C4-2B (cell line): ENCODE measurements around the gene NFATC2.

Source experiments
- H3K27ac ChIP-seq: fragments of 450-650 bp; 2 replicates; pipeline ENCODE4 v1.5.1; 2017
- ZFX ChIP-seq: fragments of 450-650 bp; IDR thresholded peaks from 2 replicates; pipeline ENCODE4 v1.6.1; 2017
- TF ChIP-seq, protein P1 (sequence below): fragments of 450-650 bp; conservative IDR thresholded peaks from 2 replicates; pipeline ENCODE4 v1.5.1; 2017; ENCODE audit warnings: mild to moderate bottlenecking

Gene NFATC2

GRCh38 chr20:51385646-51386530 is 156.6 kb downstream of the NFATC2 start:
- TF ChIP-seq ZFX: no peak
- TF ChIP-seq, protein P1, sequence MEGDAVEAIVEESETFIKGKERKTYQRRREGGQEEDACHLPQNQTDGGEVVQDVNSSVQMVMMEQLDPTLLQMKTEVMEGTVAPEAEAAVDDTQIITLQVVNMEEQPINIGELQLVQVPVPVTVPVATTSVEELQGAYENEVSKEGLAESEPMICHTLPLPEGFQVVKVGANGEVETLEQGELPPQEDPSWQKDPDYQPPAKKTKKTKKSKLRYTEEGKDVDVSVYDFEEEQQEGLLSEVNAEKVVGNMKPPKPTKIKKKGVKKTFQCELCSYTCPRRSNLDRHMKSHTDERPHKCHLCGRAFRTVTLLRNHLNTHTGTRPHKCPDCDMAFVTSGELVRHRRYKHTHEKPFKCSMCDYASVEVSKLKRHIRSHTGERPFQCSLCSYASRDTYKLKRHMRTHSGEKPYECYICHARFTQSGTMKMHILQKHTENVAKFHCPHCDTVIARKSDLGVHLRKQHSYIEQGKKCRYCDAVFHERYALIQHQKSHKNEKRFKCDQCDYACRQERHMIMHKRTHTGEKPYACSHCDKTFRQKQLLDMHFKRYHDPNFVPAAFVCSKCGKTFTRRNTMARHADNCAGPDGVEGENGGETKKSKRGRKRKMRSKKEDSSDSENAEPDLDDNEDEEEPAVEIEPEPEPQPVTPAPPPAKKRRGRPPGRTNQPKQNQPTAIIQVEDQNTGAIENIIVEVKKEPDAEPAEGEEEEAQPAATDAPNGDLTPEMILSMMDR: peak; percentile 60
- H3K27ac ChIP-seq: no peak overlapping the region

DNA sequence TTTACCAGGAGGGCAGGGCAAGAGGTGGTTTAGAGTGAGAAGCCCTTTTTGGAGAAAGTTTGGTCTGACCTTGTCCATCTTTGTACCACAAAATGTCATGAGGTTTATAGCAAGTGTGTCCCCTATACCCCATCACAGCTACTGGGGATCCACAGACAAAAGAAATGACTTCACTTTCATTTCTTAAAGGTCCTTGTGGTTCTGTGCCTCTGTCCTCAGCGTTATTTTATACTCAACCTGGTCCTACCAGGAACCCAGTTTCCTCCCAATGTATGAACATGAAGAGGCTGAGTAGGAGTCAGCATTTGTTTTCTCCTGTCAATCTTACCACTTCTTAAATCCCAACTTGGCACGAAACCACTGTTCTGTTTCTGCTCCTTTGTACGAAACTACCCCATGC is 157.6 kb downstream of the NFATC2 start:
- H3K27ac ChIP-seq: no peak overlapping the region
- TF ChIP-seq ZFX: no peak
- TF ChIP-seq, protein P1: no peak

DNA sequence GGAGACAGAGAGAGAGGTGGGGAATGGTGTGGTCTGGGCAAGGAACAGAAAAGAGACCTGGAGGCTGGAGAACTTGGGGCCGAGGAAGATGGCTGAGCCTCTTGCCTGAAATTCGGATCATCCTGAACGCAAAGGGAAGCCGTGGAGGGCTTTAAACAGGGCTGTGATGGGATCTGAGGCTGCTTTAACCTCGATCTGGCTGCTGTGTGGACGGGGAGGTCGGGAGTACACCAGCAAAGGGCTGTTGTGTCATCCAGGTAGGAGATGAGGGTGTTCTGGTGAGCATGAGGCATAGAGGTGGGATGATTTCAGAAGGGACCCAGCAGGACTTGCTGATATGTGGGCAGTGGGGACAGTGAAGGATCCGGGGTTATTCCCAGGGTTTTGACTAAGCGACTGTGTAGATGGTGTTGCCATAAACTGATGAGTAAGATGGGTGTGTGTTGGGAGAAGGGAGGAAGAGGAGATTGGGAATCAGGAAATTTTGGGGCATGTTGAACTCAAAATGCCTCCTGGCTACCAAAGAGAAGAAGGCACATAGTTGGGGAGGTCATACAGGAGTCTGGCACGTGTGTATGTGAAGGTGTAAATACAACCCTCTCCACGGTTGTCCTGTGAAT is 158.5 kb downstream of the NFATC2 start:
- TF ChIP-seq ZFX: no peak
- TF ChIP-seq, protein P1: no peak
- no peak overlapping the region for H3K27ac ChIP-seq

- no peak overlapping the region for H3K27ac ChIP-seq
- TF ChIP-seq ZFX: no peak
- TF ChIP-seq, protein P1: no peak
These were observed 159.3 kb downstream of the NFATC2 start for GRCh38 chr20:51382986-51383821.

GRCh38 chr20:51382111-51382985 is 160.2 kb downstream of the NFATC2 start:
- no peak overlapping the region for H3K27ac ChIP-seq
- TF ChIP-seq, protein P1: no peak
- TF ChIP-seq ZFX: no peak

GRCh38 chr20:51381557-51381956 is 161.0 kb downstream of the NFATC2 start:
- TF ChIP-seq, protein P1: no peak; the same call in 1 of the 2 replicates
- no peak for TF ChIP-seq ZFX
- H3K27ac ChIP-seq: no peak overlapping the region
